ENCODE results near the gene REXO4. TPM values are rescaled to one million over a fixed set of nuclear protein-coding genes. Genes with fewer than 3 reads are reported as not detected.

REXO4 gene
- total and polyA plus RNA-seq, 7 donors, result 13.2 to 25.9 (median 18.3) TPM

DNA sequence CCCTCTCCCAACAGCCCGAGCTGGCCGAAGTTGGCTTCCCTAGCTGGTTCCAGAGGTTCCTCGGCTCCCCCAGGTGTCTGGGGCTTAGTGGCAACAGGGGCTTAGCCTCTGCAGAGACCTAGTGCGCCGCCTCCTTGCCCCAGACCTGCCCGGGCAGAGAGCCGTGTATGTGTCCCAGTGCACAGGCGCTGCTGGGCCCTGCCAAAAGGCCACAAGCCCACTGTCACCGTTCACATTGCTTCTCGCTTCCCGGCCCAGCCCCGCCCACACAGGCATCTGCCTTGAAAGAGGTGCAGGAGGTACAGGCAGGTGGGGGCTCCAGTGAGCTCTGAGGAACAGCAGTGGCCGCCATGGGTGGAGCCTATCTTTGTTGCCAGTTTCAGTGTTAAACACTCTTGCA lies 39.4 kb upstream of the REXO4 start:
- no peak overlapping the region for H3K4me3 ChIP-seq
- WGBS, 2 donors, result 84 to 91% methylated on average over 13 of the region's 13 CpGs
- intact Hi-C loops (cut with DNase I), result no loop called here
- H3K4me1 ChIP-seq, result peaks cover 0 to 21% (median 18%) of the 10 kb centered on the region in 4 donors
- no peaks in the 10 kb centered on the region for H3K36me3 ChIP-seq
- TF ChIP-seq EP300 (IDR thresholded peaks at IDR 0.05), result no peak
- TF ChIP-seq POLR2A (IDR thresholded peaks at IDR 0.05), result no peak
- TF ChIP-seq, protein P1, sequence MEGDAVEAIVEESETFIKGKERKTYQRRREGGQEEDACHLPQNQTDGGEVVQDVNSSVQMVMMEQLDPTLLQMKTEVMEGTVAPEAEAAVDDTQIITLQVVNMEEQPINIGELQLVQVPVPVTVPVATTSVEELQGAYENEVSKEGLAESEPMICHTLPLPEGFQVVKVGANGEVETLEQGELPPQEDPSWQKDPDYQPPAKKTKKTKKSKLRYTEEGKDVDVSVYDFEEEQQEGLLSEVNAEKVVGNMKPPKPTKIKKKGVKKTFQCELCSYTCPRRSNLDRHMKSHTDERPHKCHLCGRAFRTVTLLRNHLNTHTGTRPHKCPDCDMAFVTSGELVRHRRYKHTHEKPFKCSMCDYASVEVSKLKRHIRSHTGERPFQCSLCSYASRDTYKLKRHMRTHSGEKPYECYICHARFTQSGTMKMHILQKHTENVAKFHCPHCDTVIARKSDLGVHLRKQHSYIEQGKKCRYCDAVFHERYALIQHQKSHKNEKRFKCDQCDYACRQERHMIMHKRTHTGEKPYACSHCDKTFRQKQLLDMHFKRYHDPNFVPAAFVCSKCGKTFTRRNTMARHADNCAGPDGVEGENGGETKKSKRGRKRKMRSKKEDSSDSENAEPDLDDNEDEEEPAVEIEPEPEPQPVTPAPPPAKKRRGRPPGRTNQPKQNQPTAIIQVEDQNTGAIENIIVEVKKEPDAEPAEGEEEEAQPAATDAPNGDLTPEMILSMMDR (IDR thresholded peaks at IDR 0.05), result no peak
- TF ChIP-seq POLR2AphosphoS5 (IDR thresholded peaks at IDR 0.05), result no peak
- no peaks in the 10 kb centered on the region for H3K27me3 ChIP-seq
- H3K9me3 ChIP-seq, result no peaks in the 10 kb centered on the region
- no peak for DNase-seq
- no peak overlapping the region for H3K27ac ChIP-seq

DNA sequence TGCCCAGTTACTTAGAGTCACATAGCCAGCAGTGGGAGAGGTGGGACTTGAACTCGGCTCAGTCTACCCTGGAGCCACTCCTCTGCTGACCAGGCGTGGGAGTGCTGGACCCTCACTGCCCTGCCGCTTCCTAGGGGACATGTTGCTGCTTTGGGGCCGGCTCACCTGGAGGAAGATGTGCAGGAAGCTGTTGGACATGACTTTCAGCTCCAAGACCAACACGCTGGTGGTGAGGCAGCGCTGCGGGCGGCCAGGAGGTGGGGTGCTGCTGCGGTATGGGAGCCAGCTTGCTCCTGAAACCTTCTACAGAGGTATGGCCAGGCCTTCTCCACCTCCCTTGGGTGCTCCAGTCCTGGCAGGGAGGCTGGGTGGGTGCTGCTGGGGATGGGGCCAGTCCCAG lies 38.6 kb upstream of the REXO4 start:
- Histone ChIP-seq H3K27ac (no peak overlapping the region), H3K4me3 (no peak overlapping the region), H3K36me3 (no peaks in the 10 kb centered on the region), H3K9me3 (no peaks in the 10 kb centered on the region), H3K27me3 (no peaks in the 10 kb centered on the region), H3K4me1 (peaks cover 0 to 21% (median 18%) of the 10 kb centered on the region in 4 donors)
- no peak for TF ChIP-seq EP300 (IDR thresholded peaks at IDR 0.05)
- TF ChIP-seq POLR2A (IDR thresholded peaks at IDR 0.05), result no peak
- TF ChIP-seq, protein P1 (IDR thresholded peaks at IDR 0.05), result no peak
- TF ChIP-seq POLR2AphosphoS5 (IDR thresholded peaks at IDR 0.05), result no peak
- DNase-seq, result no peak
- intact Hi-C loops (cut with DNase I), result no loop called here
- WGBS, 2 donors, result 94 to 95% methylated on average over 9 of the region's 9 CpGs

DNA sequence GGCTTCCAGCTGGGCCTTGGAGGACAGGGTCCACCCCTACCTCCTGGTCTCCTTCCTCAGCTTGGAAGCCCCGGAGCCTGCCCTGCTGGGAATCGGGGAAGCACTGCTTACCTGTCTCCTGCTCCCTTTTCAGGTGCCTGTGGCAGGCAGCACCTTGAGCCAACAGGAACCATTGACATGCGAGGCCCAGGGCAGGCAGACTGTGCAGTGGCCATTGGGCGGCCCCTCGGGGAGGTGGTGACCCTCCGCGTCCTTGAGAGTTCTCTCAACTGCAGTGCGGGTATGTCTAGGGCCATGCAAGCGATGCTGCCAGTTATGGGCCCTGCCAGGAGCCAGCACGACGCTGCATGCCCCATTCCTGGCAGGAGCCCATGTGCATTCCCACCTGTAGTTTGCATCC lies 38.1 kb upstream of the REXO4 start:
- Histone ChIP-seq H3K9me3 (no peaks in the 10 kb centered on the region), H3K27ac (no peak overlapping the region), H3K4me1 (peaks cover 0 to 17% (median 15%) of the 10 kb centered on the region in 4 donors), H3K4me3 (no peak overlapping the region), H3K36me3 (no peaks in the 10 kb centered on the region), H3K27me3 (no peaks in the 10 kb centered on the region)
- 95% methylated on average over 11 of the region's 11 CpGs for WGBS, 2 donors
- DNase-seq, result no peak
- no peak for TF ChIP-seq POLR2A (IDR thresholded peaks at IDR 0.05)
- TF ChIP-seq, protein P1 (IDR thresholded peaks at IDR 0.05), result no peak
- TF ChIP-seq EP300 (IDR thresholded peaks at IDR 0.05), result no peak
- no peak for TF ChIP-seq POLR2AphosphoS5 (IDR thresholded peaks at IDR 0.05)
- intact Hi-C loops (cut with DNase I), result no loop called here

DNA sequence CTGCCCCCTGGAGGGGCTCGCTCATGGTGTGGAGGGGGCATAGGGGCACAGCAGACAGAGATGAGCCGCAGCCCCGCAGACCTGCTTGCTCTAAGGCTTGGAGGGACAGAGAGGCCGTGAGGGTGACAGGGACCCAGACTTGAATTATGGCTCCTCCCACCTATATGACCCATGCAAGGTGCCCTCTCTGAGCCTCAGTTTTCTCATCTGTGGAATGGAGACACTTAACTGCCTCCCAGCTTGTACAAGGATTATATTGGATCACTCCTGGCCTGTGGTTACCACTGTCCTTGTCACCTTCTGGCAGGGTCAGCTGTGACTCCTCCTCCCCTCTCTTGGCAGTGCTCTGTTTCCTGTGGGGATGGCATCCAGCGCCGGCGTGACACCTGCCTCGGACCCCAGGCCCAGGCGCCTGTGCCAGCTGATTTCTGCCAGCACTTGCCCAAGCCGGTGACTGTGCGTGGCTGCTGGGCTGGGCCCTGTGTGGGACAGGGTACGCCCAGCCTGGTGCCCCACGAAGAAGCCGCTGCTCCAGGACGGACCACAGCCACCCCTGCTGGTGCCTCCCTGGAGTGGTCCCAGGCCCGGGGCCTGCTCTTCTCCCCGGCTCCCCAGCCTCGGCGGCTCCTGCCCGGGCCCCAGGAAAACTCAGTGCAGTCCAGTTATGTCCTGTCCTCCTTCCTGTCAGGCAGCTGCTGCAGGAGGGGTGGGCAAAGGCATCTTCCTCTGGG lies 37.3 kb upstream of the REXO4 start:
- H3K27ac ChIP-seq, result no peak overlapping the region
- no peaks in the 10 kb centered on the region for H3K36me3 ChIP-seq
- no peaks in the 10 kb centered on the region for H3K27me3 ChIP-seq
- DNase-seq, result no peak
- H3K4me1 ChIP-seq, result peaks cover 0 to 9% (median 8%) of the 10 kb centered on the region in 4 donors
- H3K9me3 ChIP-seq, result no peaks in the 10 kb centered on the region
- intact Hi-C loops (cut with DNase I), result no loop called here
- TF ChIP-seq EP300 (IDR thresholded peaks at IDR 0.05), result no peak
- TF ChIP-seq POLR2A (IDR thresholded peaks at IDR 0.05), result no peak
- TF ChIP-seq POLR2AphosphoS5 (IDR thresholded peaks at IDR 0.05), result no peak
- TF ChIP-seq, protein P1 (IDR thresholded peaks at IDR 0.05), result no peak
- H3K4me3 ChIP-seq, result no peak overlapping the region
- 95 to 96% methylated on average over 20 of the region's 20 CpGs for WGBS, 2 donors

Measured in sigmoid colon (tissue), 7 donors.